NOMO-1 treated with dmso at 0.1 percent for 144 hours (cell line): ENCODE data around the gene ATP12A.

Source experiments
- DNase-seq: peaks from one replicate; lab custom pipeline; 2025; ENCODE audit not compliant: unreplicated experiment; lab: John Stamatoyannopoulos, UW

Gene ATP12A

GRCh38 chr13:24662195-24663088 lies 17.8 kb upstream of the ATP12A start:
- DNase-seq: no peak

DNA sequence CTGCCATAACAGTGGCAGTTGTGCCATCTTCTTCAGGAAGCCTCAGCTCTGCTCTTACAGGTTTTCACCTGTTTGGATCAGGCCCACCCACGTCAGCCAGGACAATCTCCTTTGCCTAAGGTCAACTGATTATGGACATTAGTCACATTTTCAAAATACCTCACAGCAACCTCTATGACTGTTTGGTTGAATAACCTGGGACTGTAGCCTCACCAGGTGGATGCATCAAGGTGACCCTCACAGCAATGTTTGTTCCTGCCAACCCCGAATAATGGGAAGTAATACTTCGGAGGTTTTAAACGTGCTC lies 17.2 kb upstream of the ATP12A start:
- no peak for DNase-seq

- DNase-seq: no peak
Observed at GRCh38 chr13:24663586-24663985, 16.6 kb upstream of the ATP12A start.

GRCh38 chr13:24664726-24665409 lies 15.3 kb upstream of the ATP12A start:
- DNase-seq: no peak

DNA sequence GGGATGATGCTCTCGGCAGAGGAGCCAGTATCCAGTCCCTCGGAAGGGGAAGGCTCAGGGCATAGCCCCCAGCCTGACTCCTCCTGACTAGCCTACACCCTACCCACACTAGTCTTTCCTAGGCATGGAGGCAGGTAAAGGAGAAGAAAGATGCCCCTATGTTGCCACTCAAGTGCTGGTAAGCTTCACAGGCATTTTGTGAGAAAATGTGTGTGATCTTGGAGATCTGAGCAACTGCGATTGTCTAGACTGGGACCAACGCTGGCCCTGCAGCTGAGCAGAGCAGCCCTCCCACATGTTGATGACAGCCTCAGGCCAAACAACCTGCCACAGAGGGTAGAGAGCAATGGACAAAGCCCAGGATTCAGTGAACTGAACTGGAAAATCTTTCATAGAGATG lies 11.7 kb upstream of the ATP12A start:
- no peak for DNase-seq

DNA sequence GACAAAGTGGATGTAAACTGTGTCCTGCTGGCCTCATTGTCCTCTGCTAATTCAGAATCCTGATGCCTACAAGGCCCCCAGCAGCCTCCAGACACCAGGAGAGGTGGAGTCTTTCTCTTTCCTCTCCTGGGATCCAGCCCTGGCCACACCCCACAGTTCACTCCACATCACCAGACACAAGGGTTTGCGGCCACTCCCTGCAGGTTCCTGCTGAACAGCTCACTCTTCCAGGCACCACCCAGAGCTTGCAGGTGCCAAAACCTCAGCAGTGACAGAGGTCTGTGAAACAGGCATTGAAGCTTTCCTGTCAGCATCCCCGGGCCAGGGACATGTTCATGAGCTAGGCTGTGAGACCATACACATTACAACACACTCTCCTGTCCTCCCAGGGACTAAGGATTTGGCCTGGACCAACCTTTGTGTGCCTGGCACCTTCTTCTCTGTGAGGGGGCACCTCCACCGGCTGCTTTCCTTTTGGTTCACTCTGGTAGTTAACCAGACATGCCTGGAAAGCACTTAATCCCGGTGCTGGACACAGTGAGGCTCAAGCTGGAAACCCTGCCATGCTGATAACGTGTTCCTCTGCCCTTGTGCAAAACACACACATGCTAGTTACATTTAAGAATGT lies 11.1 kb upstream of the ATP12A start:
- DNase-seq: no peak

DNA sequence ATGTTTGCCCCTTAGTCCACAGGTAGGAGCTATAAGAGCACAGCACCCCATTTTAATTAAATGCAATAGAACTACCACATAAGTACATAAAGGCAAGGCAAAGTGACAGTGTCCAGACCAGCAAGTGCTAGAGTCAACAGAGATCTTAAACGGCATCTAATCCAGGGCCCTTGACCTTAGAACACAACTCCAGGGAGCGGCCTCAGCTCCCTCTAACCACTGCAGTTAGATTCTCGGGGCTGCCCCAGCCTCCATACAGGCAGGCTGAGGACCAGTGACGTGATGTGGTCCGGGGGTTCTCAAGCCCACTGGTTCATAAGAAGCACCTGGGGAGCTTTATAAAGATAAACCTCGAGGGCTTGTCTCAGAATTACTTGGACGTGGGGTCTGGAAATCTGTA lies 10.0 kb upstream of the ATP12A start:
- DNase-seq: no peak

DNA sequence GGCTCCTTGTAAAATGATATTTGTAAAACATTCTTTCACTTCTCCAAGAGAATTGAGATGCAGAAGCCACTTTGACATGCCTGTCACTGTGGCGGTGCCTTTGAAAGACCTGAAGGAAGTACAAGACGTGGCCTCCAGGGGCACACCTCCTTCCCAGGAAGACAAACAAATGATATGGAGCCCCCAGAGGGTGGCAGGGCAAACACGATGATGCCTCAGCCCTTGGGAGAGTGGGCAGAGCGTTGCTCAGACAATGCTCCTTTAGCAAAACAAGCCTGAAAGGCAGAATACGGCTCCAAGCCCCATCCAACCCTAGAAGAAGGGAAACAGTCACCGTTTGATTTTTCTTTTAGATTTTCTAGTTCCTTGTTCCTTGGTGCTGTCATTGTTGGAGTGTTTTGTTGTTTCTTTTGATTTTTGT lies 9.2 kb upstream of the ATP12A start:
- DNase-seq: peak; percentile 28

GRCh38 chr13:24671386-24672113 lies 8.7 kb upstream of the ATP12A start:
- no peak for DNase-seq

GRCh38 chr13:24672141-24673132 lies 7.8 kb upstream of the ATP12A start:
- peak; percentile 13 for DNase-seq

- no peak for DNase-seq
Observed at GRCh38 chr13:24675806-24676570, 4.2 kb upstream of the ATP12A start.

- DNase-seq: no peak
Observed at GRCh38 chr13:24678151-24678550, 2.1 kb upstream of the ATP12A start.

GRCh38 chr13:24679686-24680085 lies 522 bp upstream of the ATP12A start:
- DNase-seq: no peak

- no peak for DNase-seq
Observed at GRCh38 chr13:24680921-24681604, 855 bp downstream of the ATP12A start.

GRCh38 chr13:24681930-24682329 lies 1.7 kb downstream of the ATP12A start:
- no peak for DNase-seq

DNA sequence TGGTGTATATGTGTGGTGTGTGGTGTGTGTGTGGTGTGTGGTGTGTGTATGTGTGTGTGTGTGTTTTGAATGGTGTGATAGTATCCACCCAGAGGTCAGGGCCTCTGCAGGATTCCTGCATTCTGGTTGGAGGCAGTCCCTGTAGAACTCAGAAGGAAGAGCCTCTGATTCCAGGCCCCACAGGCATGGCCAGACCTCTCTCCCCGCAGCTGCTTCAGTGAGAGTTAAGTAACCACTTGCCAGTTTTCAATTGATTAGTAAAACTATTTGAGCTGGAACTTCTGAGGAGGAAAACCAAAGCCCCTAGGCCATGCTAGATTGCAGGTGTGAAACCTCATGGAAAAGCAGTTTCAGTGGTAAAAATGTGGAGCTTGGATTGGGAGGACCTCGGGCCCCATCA lies 2.1 kb downstream of the ATP12A start:
- DNase-seq: no peak

DNA sequence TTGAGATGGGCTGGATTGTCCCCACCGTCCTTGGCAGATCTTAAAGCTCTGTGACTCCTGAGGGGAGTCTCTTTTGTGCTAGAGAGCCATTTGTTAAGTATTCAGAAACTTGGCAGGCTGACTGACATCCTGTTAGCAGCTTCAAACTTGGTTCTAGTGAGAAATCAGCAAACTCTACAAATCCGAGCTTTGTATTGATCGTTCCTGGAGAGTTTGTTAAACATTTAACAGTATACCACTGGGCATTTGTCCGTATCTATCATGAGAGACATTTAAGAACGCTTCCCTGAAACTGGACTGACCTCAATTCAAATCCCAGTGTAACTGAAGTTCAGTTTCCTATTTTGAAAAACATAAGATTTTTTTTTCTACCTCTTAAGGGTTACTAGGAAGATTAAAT lies 3.1 kb downstream of the ATP12A start:
- no peak for DNase-seq

DNA sequence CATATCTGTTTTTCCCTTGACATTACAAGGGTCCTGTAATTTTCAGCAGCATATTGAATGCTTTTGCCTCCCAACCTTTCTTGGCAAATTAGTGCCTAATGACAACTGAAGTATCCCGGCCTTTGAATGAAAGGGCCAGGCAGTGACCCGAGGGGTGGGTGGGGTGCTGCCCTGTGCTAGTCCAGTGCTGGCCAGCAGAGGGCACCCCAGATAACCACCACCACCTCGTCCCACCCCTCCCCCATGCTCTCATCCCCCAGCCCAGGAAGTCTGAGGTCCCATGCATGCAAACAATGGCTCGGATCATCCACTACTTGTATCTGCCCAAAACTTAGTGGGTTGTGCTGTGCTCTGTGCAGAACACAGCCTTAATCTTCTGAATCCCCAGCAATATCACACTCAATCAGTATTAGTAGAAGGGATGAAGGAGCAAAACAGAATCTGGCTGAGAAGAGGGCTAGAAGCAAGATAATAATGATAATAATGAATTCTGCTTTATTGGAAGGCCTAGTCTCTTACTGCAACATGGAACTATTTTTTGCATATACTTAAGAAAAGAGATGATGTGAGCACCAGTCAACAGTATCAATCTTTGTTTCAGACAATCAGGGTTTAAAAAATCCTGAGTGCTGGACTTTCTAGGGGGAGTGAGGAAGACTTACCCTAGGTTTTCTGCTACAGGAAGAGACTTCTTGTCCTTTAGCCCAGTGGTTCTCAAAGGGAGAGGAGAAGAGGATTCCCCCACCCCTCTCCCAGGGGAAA lies 3.8 kb downstream of the ATP12A start:
- no peak for DNase-seq
